ENCODE measurements around the gene TULP3.

DNA sequence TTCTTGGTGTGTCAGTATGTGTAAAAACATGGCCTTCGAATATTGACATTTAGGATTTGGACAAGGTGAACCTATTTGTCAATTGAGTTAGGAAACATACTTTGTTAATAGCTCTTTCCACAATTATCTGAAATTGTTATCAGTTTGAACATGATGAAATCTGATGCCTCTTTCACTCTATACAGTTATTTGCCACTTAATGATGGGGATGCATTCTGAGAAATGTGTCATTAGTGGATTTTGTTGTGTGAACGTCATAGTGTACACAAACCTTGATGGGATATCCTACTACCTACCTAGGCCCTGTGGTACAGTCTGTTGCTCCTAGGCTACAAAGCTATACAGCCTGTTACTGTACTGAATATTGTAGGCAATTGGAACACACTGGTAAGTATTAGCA, 4.8 kb downstream of the TULP3 start:
- TF ChIP-seq ZC3H10 (CRISPR knock-in tag; IDR thresholded peaks at IDR 0.05), result no peak
- TF ChIP-seq PPARA (CRISPR knock-in tag; IDR thresholded peaks at IDR 0.05; ENCODE audit: borderline replicate concordance), result no peak
- TF ChIP-seq, protein P1, sequence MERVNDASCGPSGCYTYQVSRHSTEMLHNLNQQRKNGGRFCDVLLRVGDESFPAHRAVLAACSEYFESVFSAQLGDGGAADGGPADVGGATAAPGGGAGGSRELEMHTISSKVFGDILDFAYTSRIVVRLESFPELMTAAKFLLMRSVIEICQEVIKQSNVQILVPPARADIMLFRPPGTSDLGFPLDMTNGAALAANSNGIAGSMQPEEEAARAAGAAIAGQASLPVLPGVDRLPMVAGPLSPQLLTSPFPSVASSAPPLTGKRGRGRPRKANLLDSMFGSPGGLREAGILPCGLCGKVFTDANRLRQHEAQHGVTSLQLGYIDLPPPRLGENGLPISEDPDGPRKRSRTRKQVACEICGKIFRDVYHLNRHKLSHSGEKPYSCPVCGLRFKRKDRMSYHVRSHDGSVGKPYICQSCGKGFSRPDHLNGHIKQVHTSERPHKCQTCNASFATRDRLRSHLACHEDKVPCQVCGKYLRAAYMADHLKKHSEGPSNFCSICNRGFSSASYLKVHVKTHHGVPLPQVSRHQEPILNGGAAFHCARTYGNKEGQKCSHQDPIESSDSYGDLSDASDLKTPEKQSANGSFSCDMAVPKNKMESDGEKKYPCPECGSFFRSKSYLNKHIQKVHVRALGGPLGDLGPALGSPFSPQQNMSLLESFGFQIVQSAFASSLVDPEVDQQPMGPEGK (CRISPR knock-in tag; IDR thresholded peaks at IDR 0.05; ENCODE audit: borderline replicate concordance), result no peak
- TF ChIP-seq SNAI2 (CRISPR knock-in tag; IDR thresholded peaks at IDR 0.05), result no peak
- no peak for TF ChIP-seq TCF4 (CRISPR knock-in tag; IDR thresholded peaks at IDR 0.05; ENCODE audit: borderline replicate concordance)
- no peak for TF ChIP-seq CSDC2 (CRISPR knock-in tag; IDR thresholded peaks at IDR 0.05)
- TF ChIP-seq RARB (CRISPR knock-in tag; IDR thresholded peaks at IDR 0.05), result no peak
- TF ChIP-seq ZFP3 (CRISPR knock-in tag; IDR thresholded peaks at IDR 0.05), result no peak
- TF ChIP-seq ARNTL (CRISPR knock-in tag; IDR thresholded peaks at IDR 0.05; ENCODE audit: borderline replicate concordance, low read depth), result no peak

Measured in SK-N-SH treated with all-trans-retinoic acid at 6 μM for 48 hours (cell line).